ENCODE data around the gene ATP2C2.

- TF ChIP-seq REST (IDR thresholded peaks at IDR 0.05; ENCODE audit: insufficient replicate concordance, low read depth) (no peak), GABPA (IDR thresholded peaks at IDR 0.05; ENCODE audit: low read depth) (no peak), POLR2AphosphoS5 (IDR thresholded peaks at IDR 0.05; ENCODE audit: low read depth) (no peak)
- TF ChIP-seq, protein P1, sequence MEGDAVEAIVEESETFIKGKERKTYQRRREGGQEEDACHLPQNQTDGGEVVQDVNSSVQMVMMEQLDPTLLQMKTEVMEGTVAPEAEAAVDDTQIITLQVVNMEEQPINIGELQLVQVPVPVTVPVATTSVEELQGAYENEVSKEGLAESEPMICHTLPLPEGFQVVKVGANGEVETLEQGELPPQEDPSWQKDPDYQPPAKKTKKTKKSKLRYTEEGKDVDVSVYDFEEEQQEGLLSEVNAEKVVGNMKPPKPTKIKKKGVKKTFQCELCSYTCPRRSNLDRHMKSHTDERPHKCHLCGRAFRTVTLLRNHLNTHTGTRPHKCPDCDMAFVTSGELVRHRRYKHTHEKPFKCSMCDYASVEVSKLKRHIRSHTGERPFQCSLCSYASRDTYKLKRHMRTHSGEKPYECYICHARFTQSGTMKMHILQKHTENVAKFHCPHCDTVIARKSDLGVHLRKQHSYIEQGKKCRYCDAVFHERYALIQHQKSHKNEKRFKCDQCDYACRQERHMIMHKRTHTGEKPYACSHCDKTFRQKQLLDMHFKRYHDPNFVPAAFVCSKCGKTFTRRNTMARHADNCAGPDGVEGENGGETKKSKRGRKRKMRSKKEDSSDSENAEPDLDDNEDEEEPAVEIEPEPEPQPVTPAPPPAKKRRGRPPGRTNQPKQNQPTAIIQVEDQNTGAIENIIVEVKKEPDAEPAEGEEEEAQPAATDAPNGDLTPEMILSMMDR (IDR thresholded peaks at IDR 0.05; ENCODE audit: insufficient read depth, low read length) = no peak
These were observed 67.9 kb downstream of the ATP2C2 start for GRCh38 chr16:84436196-84436595.

All from HL-60 (cell line).